Measurements from ENCODE around the gene CYP4F2. TPM values are rescaled to one million over a fixed set of nuclear protein-coding genes. Genes with fewer than 3 reads are reported as not detected.
A peak's percentile ranks its signal among the peaks of the same experiment; 100 is the strongest.

CYP4F2 gene
- total RNA-seq, 3 donors from 2014 or later, result 1.6 to 9.1 (median 8.6) TPM

GRCh38 chr19:15828121-15828610 is 69.7 kb downstream of the CYP4F2 start:
- H3K36me3 ChIP-seq (ENCODE audit: low read depth), result no peaks in the 10 kb centered on the region
- peak; percentile 24 for ATAC-seq
- no peak overlapping the region for H3K4me3 ChIP-seq

More at GRCh38 chr19:15828121-15828610, 69.7 kb downstream of the CYP4F2 start:
- Histone ChIP-seq H3K9me3 (no peaks in the 10 kb centered on the region), H3K4me1 (ENCODE audit: low read depth) (no peaks in the 10 kb centered on the region)
- no peak for TF ChIP-seq CTCF (IDR thresholded peaks at IDR 0.05)
- intact Hi-C loops (cut with DNase I, micrococcal nuclease), result no loop called here
- no peak for DNase-seq

Other genes starting within 250 kb of the CYP4F2 start
- 100 to 1,000 TPM in 1 of 3 donors, 10 to 100 TPM in 2; 62.8 to 179 (median 70.5) TPM for gene CYP4F12, start 225.0 kb downstream of the CYP4F2 start, total RNA-seq
- gene OR10H2, start 170.1 kb downstream of the CYP4F2 start, total RNA-seq, result not detected
- gene OR10H3, start 160.1 kb downstream of the CYP4F2 start, total RNA-seq, result not detected
- not detected for gene OR10H5, start 110.4 kb downstream of the CYP4F2 start, total RNA-seq
- under 1 TPM; 0.06 to 0.07 (median 0.06) TPM for gene OR10H1, start 82.4 kb downstream of the CYP4F2 start, total RNA-seq
- gene CYP4F11, start 36.5 kb upstream of the CYP4F2 start, total RNA-seq, result 10 to 100 TPM in 1 of 3 donors, 1 to 10 TPM in 2; 2.1 to 13.1 (median 8.8) TPM
- gene OR10H4, start 50.9 kb upstream of the CYP4F2 start, total RNA-seq, result not detected
- gene TPM4, start 178.4 kb upstream of the CYP4F2 start, total RNA-seq, result 100 to 1,000 TPM; 205 to 373 (median 333) TPM
- gene RAB8A, start 213.8 kb upstream of the CYP4F2 start, total RNA-seq, result 100 to 1,000 TPM in 2 of 3 donors, 10 to 100 TPM in 1; 85.5 to 129 (median 119) TPM
- 10 to 100 TPM in 2 of 3 donors, 1 to 10 TPM in 1; 8.6 to 23.0 (median 21.5) TPM for gene HSH2D, start 245.6 kb upstream of the CYP4F2 start, total RNA-seq